ENCODE results near the gene RCVRN. TPM values are rescaled to one million over a fixed set of nuclear protein-coding genes. Genes with fewer than 3 reads are reported as not detected.

The RCVRN gene
- total RNA-seq, 1 donor: not detected

DNA sequence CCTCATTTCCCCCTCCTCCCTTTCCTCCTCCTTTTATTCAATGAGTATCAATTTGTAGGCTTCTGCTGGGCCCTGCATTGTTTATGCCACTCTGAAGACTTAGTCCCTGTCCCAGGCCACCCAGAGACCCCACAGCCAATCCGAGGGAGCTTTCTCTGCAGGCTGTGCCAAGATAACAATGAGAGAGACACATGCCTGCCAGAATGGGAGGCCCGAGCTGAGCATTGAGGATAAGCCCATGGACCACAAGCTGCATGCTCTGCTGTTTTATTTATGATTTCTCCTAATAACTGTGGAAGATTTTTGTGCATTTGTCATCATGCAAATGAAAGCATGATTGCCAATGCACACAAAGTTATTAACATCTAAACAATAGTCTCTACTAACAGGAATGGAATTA is 3.0 kb downstream of the RCVRN start:
- H3K27ac ChIP-seq (ENCODE audit: low read depth, low read length): no peak overlapping the region
- no peak for DNase-seq (ENCODE audit: insufficient read length, low spot score, missing footprints)
- no peaks in the 10 kb centered on the region for H3K79me2 ChIP-seq (ENCODE audit: insufficient read depth, low read length)
- no peaks in the 10 kb centered on the region for H3K4me1 ChIP-seq (ENCODE audit: insufficient read depth, low read length)
- no peaks in the 10 kb centered on the region for H3K36me3 ChIP-seq (ENCODE audit: insufficient read depth, low read length)
- H4K20me1 ChIP-seq (ENCODE audit: insufficient read depth, low read length): no peaks in the 10 kb centered on the region
- no peak overlapping the region for H2AFZ ChIP-seq (ENCODE audit: low read length)
- TF ChIP-seq, protein P1, sequence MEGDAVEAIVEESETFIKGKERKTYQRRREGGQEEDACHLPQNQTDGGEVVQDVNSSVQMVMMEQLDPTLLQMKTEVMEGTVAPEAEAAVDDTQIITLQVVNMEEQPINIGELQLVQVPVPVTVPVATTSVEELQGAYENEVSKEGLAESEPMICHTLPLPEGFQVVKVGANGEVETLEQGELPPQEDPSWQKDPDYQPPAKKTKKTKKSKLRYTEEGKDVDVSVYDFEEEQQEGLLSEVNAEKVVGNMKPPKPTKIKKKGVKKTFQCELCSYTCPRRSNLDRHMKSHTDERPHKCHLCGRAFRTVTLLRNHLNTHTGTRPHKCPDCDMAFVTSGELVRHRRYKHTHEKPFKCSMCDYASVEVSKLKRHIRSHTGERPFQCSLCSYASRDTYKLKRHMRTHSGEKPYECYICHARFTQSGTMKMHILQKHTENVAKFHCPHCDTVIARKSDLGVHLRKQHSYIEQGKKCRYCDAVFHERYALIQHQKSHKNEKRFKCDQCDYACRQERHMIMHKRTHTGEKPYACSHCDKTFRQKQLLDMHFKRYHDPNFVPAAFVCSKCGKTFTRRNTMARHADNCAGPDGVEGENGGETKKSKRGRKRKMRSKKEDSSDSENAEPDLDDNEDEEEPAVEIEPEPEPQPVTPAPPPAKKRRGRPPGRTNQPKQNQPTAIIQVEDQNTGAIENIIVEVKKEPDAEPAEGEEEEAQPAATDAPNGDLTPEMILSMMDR (IDR thresholded peaks at IDR 0.05; ENCODE audit: extremely low read depth, low read depth, low read length): no peak
- no peaks in the 10 kb centered on the region for H3K9me3 ChIP-seq (ENCODE audit: low read depth, low read length)
- H3K4me3 ChIP-seq (ENCODE audit: insufficient read depth, low read length): no peak overlapping the region
- no peaks in the 10 kb centered on the region for H3K27me3 ChIP-seq (ENCODE audit: insufficient read depth, low read length)
- H3K4me2 ChIP-seq (ENCODE audit: insufficient read depth, low read length): no peak overlapping the region

GRCh38 chr17:9900784-9901183 is 4.3 kb downstream of the RCVRN start:
- Histone ChIP-seq H2AFZ (ENCODE audit: low read length) (no peak overlapping the region), H3K36me3 (ENCODE audit: insufficient read depth, low read length) (no peaks in the 10 kb centered on the region), H3K79me2 (ENCODE audit: insufficient read depth, low read length) (no peaks in the 10 kb centered on the region), H4K20me1 (ENCODE audit: insufficient read depth, low read length) (no peaks in the 10 kb centered on the region), H3K4me3 (ENCODE audit: insufficient read depth, low read length) (no peak overlapping the region), H3K9me3 (ENCODE audit: low read depth, low read length) (no peaks in the 10 kb centered on the region), H3K27me3 (ENCODE audit: insufficient read depth, low read length) (no peaks in the 10 kb centered on the region), H3K4me1 (ENCODE audit: insufficient read depth, low read length) (no peaks in the 10 kb centered on the region), H3K27ac (ENCODE audit: low read depth, low read length) (no peak overlapping the region), H3K4me2 (ENCODE audit: insufficient read depth, low read length) (peak overlapping the region; percentile 26)
- TF ChIP-seq, protein P1 (IDR thresholded peaks at IDR 0.05; ENCODE audit: extremely low read depth, low read depth, low read length): no peak
- no peak for DNase-seq (ENCODE audit: insufficient read length, low spot score, missing footprints)

DNA sequence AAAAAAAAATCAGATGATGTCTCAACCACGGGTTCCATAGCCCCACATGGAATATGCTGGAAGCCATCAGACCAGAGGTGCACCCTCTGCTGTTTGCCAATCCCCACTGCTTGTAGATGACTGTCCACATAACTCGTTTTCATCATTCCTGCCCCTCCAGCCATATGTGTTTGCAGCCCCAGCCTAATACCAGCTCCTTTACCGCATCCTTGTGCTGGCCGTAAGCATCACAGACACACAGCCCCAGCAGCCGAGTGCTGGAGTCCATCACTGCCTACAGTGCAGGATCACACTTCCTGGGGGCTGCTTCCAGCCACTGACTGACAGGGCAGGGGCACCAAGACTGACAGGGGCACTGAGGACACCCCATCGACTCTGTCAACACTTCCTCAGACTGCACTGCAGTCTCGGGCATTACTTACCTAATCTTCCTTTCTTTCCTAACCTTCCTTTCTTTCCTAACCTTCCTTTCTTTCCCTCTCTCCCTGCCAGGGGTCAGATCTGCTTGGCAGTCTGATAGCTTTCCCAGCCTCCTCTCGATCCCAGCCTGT is 5.0 kb downstream of the RCVRN start:
- Histone ChIP-seq H3K36me3 (ENCODE audit: insufficient read depth, low read length) (no peaks in the 10 kb centered on the region), H3K27ac (ENCODE audit: low read depth, low read length) (no peak overlapping the region), H3K27me3 (ENCODE audit: insufficient read depth, low read length) (no peaks in the 10 kb centered on the region), H4K20me1 (ENCODE audit: insufficient read depth, low read length) (no peaks in the 10 kb centered on the region), H3K4me3 (ENCODE audit: insufficient read depth, low read length) (no peak overlapping the region), H3K9me3 (ENCODE audit: low read depth, low read length) (no peaks in the 10 kb centered on the region), H3K4me2 (ENCODE audit: insufficient read depth, low read length) (no peak overlapping the region), H3K79me2 (ENCODE audit: insufficient read depth, low read length) (no peaks in the 10 kb centered on the region), H3K4me1 (ENCODE audit: insufficient read depth, low read length) (no peaks in the 10 kb centered on the region), H2AFZ (ENCODE audit: low read length) (no peak overlapping the region)
- TF ChIP-seq, protein P1 (IDR thresholded peaks at IDR 0.05; ENCODE audit: extremely low read depth, low read depth, low read length): no peak
- DNase-seq (ENCODE audit: insufficient read length, low spot score, missing footprints): no peak

DNA sequence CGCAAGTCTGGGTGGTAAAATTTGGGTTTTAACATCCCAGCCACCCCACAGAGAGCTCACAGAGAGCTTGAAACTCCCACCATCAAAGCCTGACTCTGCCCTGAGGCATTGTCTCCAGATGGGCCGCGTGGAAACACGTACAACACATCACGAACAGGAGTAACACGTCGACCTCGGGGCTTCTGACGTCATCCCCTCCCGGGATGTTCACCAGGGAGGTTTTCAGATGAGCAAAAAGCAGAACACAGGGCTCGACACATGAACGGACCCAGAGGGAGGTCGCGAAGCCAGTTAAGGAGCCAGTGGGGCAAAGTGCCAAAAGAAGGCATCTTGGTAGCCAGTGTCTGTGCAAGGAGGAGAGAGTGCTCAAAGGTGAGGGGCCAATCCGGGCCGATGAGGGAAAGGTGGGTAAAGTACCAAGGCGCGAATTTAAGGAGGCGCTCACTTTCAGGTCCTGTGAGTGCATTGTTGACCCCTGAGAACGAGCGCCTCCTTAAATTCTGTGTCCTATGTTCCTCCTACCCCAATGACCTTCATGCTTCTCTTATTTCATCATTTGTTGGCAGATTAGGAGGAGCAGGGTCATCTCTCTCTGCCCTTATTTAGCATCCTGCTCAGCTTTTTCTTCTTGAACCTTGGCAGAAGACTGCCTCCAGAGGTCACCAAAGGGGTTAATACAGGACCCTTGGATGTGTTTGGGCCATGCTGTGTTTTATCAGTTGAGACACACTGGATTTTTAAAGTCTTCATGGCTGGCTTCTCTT is 5.6 kb downstream of the RCVRN start:
- Histone ChIP-seq H3K36me3 (ENCODE audit: insufficient read depth, low read length) (no peaks in the 10 kb centered on the region), H3K4me2 (ENCODE audit: insufficient read depth, low read length) (no peak overlapping the region), H3K27me3 (ENCODE audit: insufficient read depth, low read length) (no peaks in the 10 kb centered on the region)

More for the DNA sequence above, 5.6 kb downstream of the RCVRN start:
- Histone ChIP-seq H4K20me1 (ENCODE audit: insufficient read depth, low read length) (no peaks in the 10 kb centered on the region), H3K9me3 (ENCODE audit: low read depth, low read length) (peaks cover 1% of the 10 kb centered on the region), H3K4me3 (ENCODE audit: insufficient read depth, low read length) (no peak overlapping the region), H3K79me2 (ENCODE audit: insufficient read depth, low read length) (no peaks in the 10 kb centered on the region), H3K27ac (ENCODE audit: low read depth, low read length) (no peak overlapping the region), H2AFZ (ENCODE audit: low read length) (no peak overlapping the region), H3K4me1 (ENCODE audit: insufficient read depth, low read length) (no peaks in the 10 kb centered on the region)
- TF ChIP-seq, protein P1 (IDR thresholded peaks at IDR 0.05; ENCODE audit: extremely low read depth, low read depth, low read length): no peak
- no peak for DNase-seq (ENCODE audit: insufficient read length, low spot score, missing footprints)
